Gastrocnemius medialis (tissue), 4 donors: ENCODE data around the gene TNRC6B. TPM values are rescaled to one million over a fixed set of nuclear protein-coding genes. Genes with fewer than 3 reads are reported as not detected.

Experiments used
- ATAC-seq, 2 donors: fragments of 150-250 bp; one replicate each; pipeline ENCODE4 v1.9.1; 2016
- DNase-seq, 2 donors: peaks; one replicate each; pipeline ENCODE4 v3.0.0-alpha.2; 2019
- H3K27ac ChIP-seq, 4 donors: fragments of 200-600 bp; sonication (generic); 1 replicate in 1 of 4; 2 replicates in 3 of 4; pipeline ENCODE4 v1.5.1; 2016 to 2018; ENCODE audit warnings: mild to moderate bottlenecking in 2 of 4, moderate library complexity in 1 of 4
- H3K27me3 ChIP-seq, 3 donors: fragments of 200-600 bp; sonication (generic) in 2 of 3; 1 replicate in 1 of 3; 2 replicates in 2 of 3; pipeline versions ENCODE4 v1.5.1 to v1.6.0; 2016 to 2019; ENCODE audit warnings: mild to moderate bottlenecking in 1 of 3, moderate library complexity in 1 of 3
- H3K36me3 ChIP-seq, 2 donors: fragments of 200-600 bp; sonication (generic) in 1 of 2; one replicate each; pipeline ENCODE4 v1.5.1; 2017 to 2018
- H3K4me1 ChIP-seq, 2 donors: fragments of 200-600 bp; sonication (generic) in 1 of 2; one replicate each; pipeline ENCODE4 v1.5.1; 2016 to 2017; ENCODE audit warnings: mild to moderate bottlenecking in 2 of 2
- H3K4me3 ChIP-seq, 4 donors: fragments of 200-600 bp; sonication (generic) in 3 of 4; 1 replicate in 1 of 4; 2 replicates in 3 of 4; pipeline ENCODE4 v1.5.1; 2016 to 2019; ENCODE audit warnings: mild to moderate bottlenecking in 2 of 4
- H3K9me3 ChIP-seq, 3 donors: fragments of 200-600 bp; sonication (generic) in 2 of 3; 1 replicate in 1 of 3; 2 replicates in 2 of 3; pipeline ENCODE4 v1.5.1; 2016 to 2019
- POLR2A ChIP-seq, 2 donors: fragments of 450-650 bp; IDR thresholded peaks; one replicate each; pipeline ENCODE4 v1.6.1; 2017; ENCODE audit warnings: antibody characterized with exemption in 2 of 2, mild to moderate bottlenecking in 2 of 2, moderate library complexity in 2 of 2
- in situ Hi-C, 4 donors: fragments of 200-750 bp; cut with MboI; loops; one replicate each; pipeline versions ENCODE4 v1.15.0 to v1.8.0; 2017; ENCODE audit warnings: low sequenced_read_pairs in 4 of 4
- intact Hi-C: fragments of 100-400 bp; cut with DNase I; formaldehyde crosslinking; loops from one replicate; pipeline ENCODE4 v1.15.1; 2023; ENCODE audit warnings: low total_unique reads
- total RNA-seq, 4 donors: library from RNA; depleted of rRNA; stranded (reverse); fragments of >200 nt; gene quantifications; one replicate each; pipeline versions ENCODE4 v1.1.0 to v1.2.3, GENCODE V29; 2016
- TF ChIP-seq, protein P1 (sequence below), 5 experiments: fragments of 450-650 bp in 3 of 5; fragments of 200-600 bp in 2 of 5; sonication (generic) in 2 of 5; IDR thresholded peaks in 4 of 5; conservative IDR thresholded peaks in 1 of 5; 1 replicate in 4 of 5; 2 replicates in 1 of 5; pipeline ENCODE4 v1.5.1; 2016 to 2019; ENCODE audit warnings: antibody characterized with exemption in 5 of 5, mild to moderate bottlenecking in 3 of 5, moderate library complexity in 3 of 5

Gene TNRC6B
- total RNA-seq, 4 donors from 2014 or later: 31.9 to 76.7 (median 57.0) TPM

GRCh38 chr22:40290516-40290915 is 112.8 kb downstream of the TNRC6B start:
- TF ChIP-seq, protein P1, sequence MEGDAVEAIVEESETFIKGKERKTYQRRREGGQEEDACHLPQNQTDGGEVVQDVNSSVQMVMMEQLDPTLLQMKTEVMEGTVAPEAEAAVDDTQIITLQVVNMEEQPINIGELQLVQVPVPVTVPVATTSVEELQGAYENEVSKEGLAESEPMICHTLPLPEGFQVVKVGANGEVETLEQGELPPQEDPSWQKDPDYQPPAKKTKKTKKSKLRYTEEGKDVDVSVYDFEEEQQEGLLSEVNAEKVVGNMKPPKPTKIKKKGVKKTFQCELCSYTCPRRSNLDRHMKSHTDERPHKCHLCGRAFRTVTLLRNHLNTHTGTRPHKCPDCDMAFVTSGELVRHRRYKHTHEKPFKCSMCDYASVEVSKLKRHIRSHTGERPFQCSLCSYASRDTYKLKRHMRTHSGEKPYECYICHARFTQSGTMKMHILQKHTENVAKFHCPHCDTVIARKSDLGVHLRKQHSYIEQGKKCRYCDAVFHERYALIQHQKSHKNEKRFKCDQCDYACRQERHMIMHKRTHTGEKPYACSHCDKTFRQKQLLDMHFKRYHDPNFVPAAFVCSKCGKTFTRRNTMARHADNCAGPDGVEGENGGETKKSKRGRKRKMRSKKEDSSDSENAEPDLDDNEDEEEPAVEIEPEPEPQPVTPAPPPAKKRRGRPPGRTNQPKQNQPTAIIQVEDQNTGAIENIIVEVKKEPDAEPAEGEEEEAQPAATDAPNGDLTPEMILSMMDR (IDR thresholded peaks at IDR 0.05 in 4 of 5, conservative IDR thresholded peaks at IDR 0.05 in 1 of 5): no peak
- no peak for TF ChIP-seq POLR2A (IDR thresholded peaks at IDR 0.05)
- Histone ChIP-seq H3K4me1 (no peaks in the 10 kb centered on the region), H3K27ac (no peak overlapping the region), H3K36me3 (peaks cover 3 to 47% of the 10 kb centered on the region in 2 donors), H3K9me3 (no peaks in the 10 kb centered on the region), H3K27me3 (no peaks in the 10 kb centered on the region), H3K4me3 (no peak overlapping the region)
- ATAC-seq (no peak), DNase-seq (no peak)
- in situ Hi-C loops: loop anchor here in 1 of 4 donors (25.0 kb wide), 1 partner anchor 228 kb away; no protein-coding TSS in a partner anchor
- intact Hi-C loops: no loop called here

- ATAC-seq (no peak), DNase-seq (no peak)
- H3K27me3 ChIP-seq: no peaks in the 10 kb centered on the region
- H3K4me3 ChIP-seq: no peak overlapping the region
- TF ChIP-seq, protein P1 (IDR thresholded peaks at IDR 0.05 in 4 of 5, conservative IDR thresholded peaks at IDR 0.05 in 1 of 5): no peak
- TF ChIP-seq POLR2A (IDR thresholded peaks at IDR 0.05): no peak
- H3K36me3 ChIP-seq: peaks cover 0 to 19% of the 10 kb centered on the region in 2 donors
- no peaks in the 10 kb centered on the region for H3K4me1 ChIP-seq
- intact Hi-C loops (no loop called here), in situ Hi-C loops (loop anchor here in 1 of 4 donors (25.0 kb wide), 1 partner anchor 232 kb away; no protein-coding TSS in a partner anchor)
- H3K27ac ChIP-seq: no peak overlapping the region
- H3K9me3 ChIP-seq: no peaks in the 10 kb centered on the region
Measured at GRCh38 chr22:40294696-40295095, 117.0 kb downstream of the TNRC6B start.

DNA sequence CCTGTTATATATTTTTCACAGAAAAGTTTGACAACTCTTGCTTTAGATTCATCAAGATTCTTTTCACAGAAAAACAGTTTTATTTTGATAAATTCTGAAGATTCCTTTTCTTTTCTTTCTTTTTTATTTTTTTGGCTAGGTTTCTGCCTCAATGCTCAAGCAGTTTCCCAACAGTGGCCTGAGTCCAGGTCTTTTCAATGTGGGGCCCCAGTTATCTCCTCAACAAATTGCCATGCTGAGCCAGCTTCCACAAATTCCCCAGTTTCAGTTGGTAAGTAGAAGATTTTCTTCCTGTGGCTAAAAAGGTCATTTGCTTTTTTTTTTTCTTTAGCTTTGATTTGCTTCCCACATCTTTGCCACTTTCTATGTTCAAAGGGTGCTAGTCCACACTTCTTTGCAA is 122.6 kb downstream of the TNRC6B start:
- TF ChIP-seq, protein P1 (IDR thresholded peaks at IDR 0.05 in 4 of 5, conservative IDR thresholded peaks at IDR 0.05 in 1 of 5): no peak
- no peak for TF ChIP-seq POLR2A (IDR thresholded peaks at IDR 0.05)
- no peak for ATAC-seq
- intact Hi-C loops (no loop called here), in situ Hi-C loops (loop anchor here in 1 of 4 donors (25.0 kb wide), 1 partner anchor 112 kb away; no protein-coding TSS in a partner anchor)
- H3K4me1 ChIP-seq: no peaks in the 10 kb centered on the region
- H3K36me3 ChIP-seq: peaks cover 0 to 30% of the 10 kb centered on the region in 2 donors
- H3K27me3 ChIP-seq: no peaks in the 10 kb centered on the region
- DNase-seq: no peak
- no peak overlapping the region for H3K4me3 ChIP-seq
- no peaks in the 10 kb centered on the region for H3K9me3 ChIP-seq
- no peak overlapping the region for H3K27ac ChIP-seq

DNA sequence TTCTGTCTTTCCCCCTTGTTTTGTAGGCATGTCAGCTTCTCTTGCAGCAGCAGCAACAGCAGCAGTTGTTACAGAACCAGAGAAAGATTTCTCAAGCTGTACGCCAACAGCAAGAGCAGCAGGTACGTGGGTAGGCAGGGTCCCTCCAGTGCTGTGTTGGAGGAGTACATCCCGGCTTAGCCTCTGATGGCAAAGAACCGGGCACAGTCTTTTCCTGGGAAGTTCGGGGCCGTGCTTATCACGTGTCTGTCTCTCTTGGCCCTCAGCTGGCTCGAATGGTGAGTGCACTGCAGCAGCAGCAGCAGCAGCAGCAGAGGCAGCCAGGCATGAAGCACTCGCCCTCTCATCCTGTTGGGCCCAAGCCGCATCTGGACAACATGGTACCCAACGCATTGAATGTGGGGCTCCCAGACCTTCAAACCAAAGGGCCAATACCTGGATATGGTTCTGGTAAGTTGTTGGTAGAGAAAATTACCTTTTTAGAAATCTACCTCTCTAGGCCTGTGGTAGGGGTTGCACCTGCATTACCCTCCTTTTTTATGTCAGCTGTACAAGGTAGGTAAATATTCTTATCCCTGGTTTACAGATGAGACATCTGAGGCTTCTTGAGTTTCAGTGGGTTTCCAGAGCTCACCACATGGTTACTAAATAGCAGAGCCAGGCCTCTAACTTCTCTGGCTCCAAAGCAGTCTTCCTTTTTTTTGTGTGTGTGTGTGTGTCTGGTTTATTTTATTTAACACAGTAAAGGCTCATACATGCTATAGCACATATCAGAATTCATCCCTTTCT is 123.4 kb downstream of the TNRC6B start:
- in situ Hi-C loops (loop anchor here in 1 of 4 donors (25.0 kb wide), 1 partner anchor 111 kb away; no protein-coding TSS in a partner anchor), intact Hi-C loops (no loop called here)
- H3K9me3 ChIP-seq: no peaks in the 10 kb centered on the region
- H3K27ac ChIP-seq: no peak overlapping the region
- no peaks in the 10 kb centered on the region for H3K27me3 ChIP-seq
- no peak for DNase-seq
- TF ChIP-seq, protein P1 (IDR thresholded peaks at IDR 0.05 in 4 of 5, conservative IDR thresholded peaks at IDR 0.05 in 1 of 5): no peak
- no peak for TF ChIP-seq POLR2A (IDR thresholded peaks at IDR 0.05)
- H3K4me1 ChIP-seq: no peaks in the 10 kb centered on the region
- peaks cover 0 to 30% of the 10 kb centered on the region in 2 donors for H3K36me3 ChIP-seq
- no peak for ATAC-seq
- H3K4me3 ChIP-seq: no peak overlapping the region
